NCI-H526 (cell line): Measurements from ENCODE around the gene FARP1.

Experiments
- DNase-seq, 2 experiments: peaks; one replicate each; lab custom pipeline; 2025; lab: John Stamatoyannopoulos, UW

Gene FARP1

GRCh38 chr13:98459721-98460370 is 317.0 kb downstream of the FARP1 start:
- DNase-seq, result no peak

- no peak for DNase-seq
These were observed 317.6 kb downstream of the FARP1 start for GRCh38 chr13:98460516-98460915.

- DNase-seq, result no peak
These were observed 318.8 kb downstream of the FARP1 start for GRCh38 chr13:98461486-98462240.

GRCh38 chr13:98462241-98462882 is 319.5 kb downstream of the FARP1 start:
- DNase-seq, result no peak

- DNase-seq, result no peak
These were observed 320.1 kb downstream of the FARP1 start for GRCh38 chr13:98462946-98463345.

GRCh38 chr13:98466634-98467236 is 323.8 kb downstream of the FARP1 start:
- peak; percentile 32 to 81 for DNase-seq

GRCh38 chr13:98467263-98467985 is 324.5 kb downstream of the FARP1 start:
- DNase-seq, result peak in 1 of 2 experiments; percentile 41

- peak in 1 of 2 experiments; percentile 43 for DNase-seq
These were observed 325.5 kb downstream of the FARP1 start for GRCh38 chr13:98468361-98468760.

GRCh38 chr13:98468929-98469328 is 326.0 kb downstream of the FARP1 start:
- DNase-seq, result no peak

- no peak for DNase-seq
These were observed 328.0 kb downstream of the FARP1 start for GRCh38 chr13:98470920-98471319.

GRCh38 chr13:98471934-98472333 is 329.0 kb downstream of the FARP1 start:
- DNase-seq, result no peak

GRCh38 chr13:98473135-98473787 is 330.4 kb downstream of the FARP1 start:
- DNase-seq, result no peak

- DNase-seq, result no peak
These were observed 330.9 kb downstream of the FARP1 start for GRCh38 chr13:98473788-98474144.

- DNase-seq, result no peak
These were observed 331.4 kb downstream of the FARP1 start for GRCh38 chr13:98474292-98474691.

- DNase-seq, result no peak
These were observed 331.9 kb downstream of the FARP1 start for GRCh38 chr13:98474761-98475160.

GRCh38 chr13:98475522-98475921 is 332.6 kb downstream of the FARP1 start:
- no peak for DNase-seq

GRCh38 chr13:98476106-98476505 is 333.2 kb downstream of the FARP1 start:
- no peak for DNase-seq

GRCh38 chr13:98476538-98476966 is 333.7 kb downstream of the FARP1 start:
- no peak for DNase-seq

- DNase-seq, result no peak
These were observed 335.6 kb downstream of the FARP1 start for GRCh38 chr13:98478189-98479129.

- no peak for DNase-seq
These were observed 336.7 kb downstream of the FARP1 start for GRCh38 chr13:98479496-98480003.
